ENCODE results near the gene RPS18. TPM values are rescaled to one million over a fixed set of nuclear protein-coding genes. Genes with fewer than 3 reads are reported as not detected.

Gene RPS18
- total and polyA plus RNA-seq, 4 donors = 742 to 1,432 (median 1,060) TPM

Other genes starting within 250 kb of the RPS18 start
- 10 to 100 TPM; 27.3 to 31.2 TPM for gene HLA-DPA1, start 198.4 kb upstream of the RPS18 start, total RNA-seq
- gene HLA-DPA1, start 198.4 kb upstream of the RPS18 start, polyA plus RNA-seq = 10 to 100 TPM; 12.0 to 49.3 TPM
- gene HLA-DPB1, start 196.1 kb upstream of the RPS18 start, total RNA-seq = 10 to 100 TPM; 23.4 to 24.5 TPM
- gene HLA-DPB1, start 196.1 kb upstream of the RPS18 start, polyA plus RNA-seq = 10 to 100 TPM; 15.5 to 37.8 TPM
- under 1 TPM; 0.19 to 0.59 TPM for gene COL11A2, start 79.6 kb upstream of the RPS18 start, total RNA-seq
- gene COL11A2, start 79.6 kb upstream of the RPS18 start, polyA plus RNA-seq = under 1 TPM; 0.15 to 0.36 TPM
- 10 to 100 TPM in 1 of 2 donors, 1 to 10 TPM in 1; 9.5 to 19.4 TPM for gene RXRB, start 71.4 kb upstream of the RPS18 start, total RNA-seq
- gene RXRB, start 71.4 kb upstream of the RPS18 start, polyA plus RNA-seq = 10 to 100 TPM in 1 of 2 donors, 1 to 10 TPM in 1; 7.7 to 13.9 TPM
- gene SLC39A7, start 71.2 kb upstream of the RPS18 start, total RNA-seq = 100 to 1,000 TPM in 1 of 2 donors, 10 to 100 TPM in 1; 45.0 to 112 TPM
- 10 to 100 TPM in 1 of 2 donors, 1 to 10 TPM in 1; 8.9 to 97.3 TPM for gene SLC39A7, start 71.2 kb upstream of the RPS18 start, polyA plus RNA-seq
- 10 to 100 TPM; 24.5 to 31.2 TPM for gene HSD17B8, start 67.4 kb upstream of the RPS18 start, total RNA-seq
- 10 to 100 TPM; 43.7 to 52.3 TPM for gene HSD17B8, start 67.4 kb upstream of the RPS18 start, polyA plus RNA-seq
- 10 to 100 TPM; 11.5 to 19.7 TPM for gene RING1, start 63.6 kb upstream of the RPS18 start, total RNA-seq
- gene RING1, start 63.6 kb upstream of the RPS18 start, polyA plus RNA-seq = 10 to 100 TPM in 1 of 2 donors, 1 to 10 TPM in 1; 4.4 to 18.4 TPM
- gene VPS52, start 199 bp upstream of the RPS18 start, total RNA-seq = 10 to 100 TPM; 21.3 to 33.4 TPM
- 10 to 100 TPM; 23.1 to 27.5 TPM for gene VPS52, start 199 bp upstream of the RPS18 start, polyA plus RNA-seq
- 1 to 10 TPM; 1.5 to 2.2 TPM for gene B3GALT4, start 5.0 kb downstream of the RPS18 start, total RNA-seq
- gene B3GALT4, start 5.0 kb downstream of the RPS18 start, polyA plus RNA-seq = 1 to 10 TPM; 1.5 to 2.7 TPM
- gene WDR46, start 17.2 kb downstream of the RPS18 start, total RNA-seq = 10 to 100 TPM; 17.9 to 28.3 TPM
- gene WDR46, start 17.2 kb downstream of the RPS18 start, polyA plus RNA-seq = 10 to 100 TPM; 23.0 to 30.2 TPM
- gene PFDN6, start 17.5 kb downstream of the RPS18 start, total RNA-seq = 10 to 100 TPM; 12.5 to 22.4 TPM
- gene PFDN6, start 17.5 kb downstream of the RPS18 start, polyA plus RNA-seq = 10 to 100 TPM in 1 of 2 donors, 1 to 10 TPM in 1; 6.5 to 60.1 TPM
- gene RGL2, start 26.9 kb downstream of the RPS18 start, total RNA-seq = 10 to 100 TPM; 16.7 to 17.8 TPM
- gene RGL2, start 26.9 kb downstream of the RPS18 start, polyA plus RNA-seq = 10 to 100 TPM; 16.8 to 22.8 TPM
- 10 to 100 TPM; 52.7 to 74.0 TPM for gene TAPBP, start 42.0 kb downstream of the RPS18 start, total RNA-seq
- gene TAPBP, start 42.0 kb downstream of the RPS18 start, polyA plus RNA-seq = 10 to 100 TPM; 47.9 to 49.3 TPM
- 1 to 10 TPM; 5.5 to 7.8 TPM for gene ZBTB22, start 45.7 kb downstream of the RPS18 start, total RNA-seq
- 1 to 10 TPM; 1.6 to 3.9 TPM for gene ZBTB22, start 45.7 kb downstream of the RPS18 start, polyA plus RNA-seq
- 10 to 100 TPM; 11.8 to 15.1 TPM for gene DAXX, start 50.9 kb downstream of the RPS18 start, total RNA-seq
- 10 to 100 TPM; 12.9 to 13.1 TPM for gene DAXX, start 50.9 kb downstream of the RPS18 start, polyA plus RNA-seq
- 10 to 100 TPM in 1 of 2 donors, under 1 TPM in 1; 0.08 to 30.0 TPM for gene KIFC1, start 119.7 kb downstream of the RPS18 start, total RNA-seq
- 1 to 10 TPM in 1 of 2 donors, under 1 TPM in 1; 0.29 to 2.2 TPM for gene KIFC1, start 119.7 kb downstream of the RPS18 start, polyA plus RNA-seq
- 10 to 100 TPM in 1 of 2 donors, 1 to 10 TPM in 1; 7.2 to 13.5 TPM for gene PHF1, start 138.9 kb downstream of the RPS18 start, total RNA-seq
- gene PHF1, start 138.9 kb downstream of the RPS18 start, polyA plus RNA-seq = 10 to 100 TPM in 1 of 2 donors, 1 to 10 TPM in 1; 9.9 to 13.1 TPM
- gene CUTA, start 146.0 kb downstream of the RPS18 start, total RNA-seq = 10 to 100 TPM; 33.1 to 46.0 TPM
- 100 to 1,000 TPM; 140 to 164 TPM for gene CUTA, start 146.0 kb downstream of the RPS18 start, polyA plus RNA-seq
- 1 to 10 TPM; 1.1 to 1.8 TPM for gene SYNGAP1, start 148.0 kb downstream of the RPS18 start, total RNA-seq
- 1 to 10 TPM in 1 of 2 donors, under 1 TPM in 1; 0.32 to 1.2 TPM for gene SYNGAP1, start 148.0 kb downstream of the RPS18 start, polyA plus RNA-seq
- 1 to 10 TPM; 1.6 to 3.4 TPM for gene ZBTB9, start 182.5 kb downstream of the RPS18 start, total RNA-seq
- 1 to 10 TPM; 1.1 to 3.0 TPM for gene ZBTB9, start 182.5 kb downstream of the RPS18 start, polyA plus RNA-seq